Neural progenitor cell (in vitro differentiated cells): ENCODE data around the gene CBFA2T2. TPM values are rescaled to one million over a fixed set of nuclear protein-coding genes. Genes with fewer than 3 reads are reported as not detected.

Experiments used
- DNase-seq: peaks from one replicate; pipeline ENCODE4 v3.0.0-alpha.2; 2016; ENCODE audit warnings: low spot score
- H2AFZ ChIP-seq: fragments of 200-600 bp; sonication (generic); replicated peaks from 2 replicates; pipeline ENCODE4 v1.6.1; 2016; ENCODE audit warnings: antibody characterized with exemption
- H3F3A ChIP-seq: fragments of 200-600 bp; sonication (generic); 2 replicates; pipeline ENCODE4 v1.6.1; 2016; ENCODE audit warnings: antibody characterized with exemption, low read depth
- H3K27ac ChIP-seq: fragments of 200-600 bp; sonication (generic); 2 replicates; pipeline ENCODE4 v1.5.1; 2016; ENCODE audit warnings: mild to moderate bottlenecking
- H3K27me3 ChIP-seq: fragments of 200-600 bp; sonication (generic); 2 replicates; pipeline ENCODE4 v1.6.1; 2016; ENCODE audit warnings: mild to moderate bottlenecking, moderate library complexity
- H3K36me3 ChIP-seq: fragments of 200-600 bp; sonication (generic); 2 replicates; pipeline ENCODE4 v1.5.1; 2016
- H3K4me1 ChIP-seq: fragments of 200-600 bp; sonication (generic); 2 replicates; pipeline ENCODE4 v1.6.1; 2016; ENCODE audit warnings: mixed run types
- H3K4me2 ChIP-seq: fragments of 200-600 bp; sonication (generic); 2 replicates; pipeline ENCODE4 v1.6.1; 2016
- H3K4me3 ChIP-seq: fragments of 200-600 bp; sonication (generic); 2 replicates; pipeline ENCODE4 v1.5.1; 2016
- H3K79me2 ChIP-seq: fragments of 200-600 bp; sonication (generic); 2 replicates; pipeline ENCODE4 v1.6.1; 2016; ENCODE audit warnings: low read depth
- H3K9ac ChIP-seq: fragments of 200-600 bp; sonication (generic); 2 replicates; pipeline ENCODE4 v1.6.1; 2016
- H3K9me3 ChIP-seq: fragments of 200-600 bp; sonication (generic); 2 replicates; pipeline ENCODE4 v1.5.1; 2016; ENCODE audit warnings: low read depth
- H4K20me1 ChIP-seq: fragments of 200-600 bp; sonication (generic); 2 replicates; pipeline ENCODE4 v1.6.1; 2016; ENCODE audit warnings: low read depth
- H3K27ac Mint-ChIP-seq: 3 replicates; pipeline ENCODE4 v1.8.0; 2021; ENCODE audit warnings: mixed read lengths
- H3K27me3 Mint-ChIP-seq: 2 replicates; pipeline ENCODE4 v1.8.0; 2022; ENCODE audit warnings: low read depth, mild to moderate bottlenecking, inconsistent platforms, moderate library complexity, mixed read lengths; ENCODE audit not compliant: insufficient read depth
- H3K36me3 Mint-ChIP-seq: 3 replicates; pipeline ENCODE4 v1.8.0; 2021; ENCODE audit warnings: mixed read lengths
- H3K4me1 Mint-ChIP-seq: 3 replicates; pipeline ENCODE4 v1.8.0; 2021; ENCODE audit warnings: mixed read lengths
- H3K4me3 Mint-ChIP-seq: 3 replicates; pipeline ENCODE4 v1.8.0; 2021; ENCODE audit warnings: mild to moderate bottlenecking, moderate library complexity, mixed read lengths
- H3K9me3 Mint-ChIP-seq: 3 replicates; pipeline ENCODE4 v1.8.0; 2020; ENCODE audit warnings: mixed read lengths
- EZH2 ChIP-seq: fragments of 200-600 bp; sonication (generic); IDR thresholded peaks from 2 replicates; pipeline ENCODE4 v1.6.1; 2017; ENCODE audit warnings: antibody characterized with exemption, mild to moderate bottlenecking, moderate library complexity
- EZH2phosphoT487 ChIP-seq: fragments of 200-600 bp; sonication (generic); IDR thresholded peaks from 2 replicates; pipeline ENCODE4 v1.6.1; 2017; ENCODE audit warnings: antibody characterized with exemption
- total RNA-seq: library from RNA; depleted of rRNA; stranded (reverse); fragments of >200 nt; gene quantifications from 2 replicates; pipeline ENCODE4 v1.2.3, GENCODE V29; 2015; ENCODE audit warnings: low replicate concordance
- TF ChIP-seq, protein P1 (sequence below): fragments of 200-600 bp; sonication (generic); IDR thresholded peaks from 2 replicates; pipeline ENCODE4 v1.5.1; 2017; ENCODE audit warnings: antibody characterized with exemption, mild to moderate bottlenecking

CBFA2T2 gene
- total RNA-seq, 1 donor from 2014 or later: 11.9 TPM

DNA sequence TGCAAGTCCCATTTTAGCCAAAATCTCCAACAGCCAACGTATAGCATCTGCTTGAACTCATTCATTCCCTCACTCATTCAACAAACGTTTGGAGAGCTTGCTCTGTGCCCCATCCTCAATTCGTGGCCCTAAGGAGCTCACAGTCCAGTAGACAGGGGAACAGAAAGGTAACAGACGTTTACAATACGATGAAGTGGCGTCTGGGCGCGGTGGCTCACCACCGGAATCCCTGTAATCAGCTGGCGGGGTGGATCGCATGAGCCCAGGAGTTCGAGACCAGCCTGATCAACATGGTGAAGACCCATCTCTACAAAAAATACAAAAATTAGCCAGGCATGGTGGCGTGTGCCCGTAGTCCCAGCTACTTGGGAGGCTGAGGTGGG, 197.1 kb downstream of the CBFA2T2 start:
- H3K27ac ChIP-seq: no peak overlapping the region
- H3K27me3 Mint-ChIP-seq: peaks cover 4% of the 10 kb centered on the region
- H3K27me3 ChIP-seq: no peaks in the 10 kb centered on the region
- H3K36me3 Mint-ChIP-seq: no peaks in the 10 kb centered on the region
- no peak overlapping the region for H3K9ac ChIP-seq
- H3K4me3 ChIP-seq: peak overlapping the region; percentile 35
- H3K4me3 Mint-ChIP-seq: peak overlapping the region; percentile 82
- H3K27ac Mint-ChIP-seq: peak overlapping the region; percentile 80
- H3K36me3 ChIP-seq: no peaks in the 10 kb centered on the region
- peak overlapping the region; percentile 73 for H2AFZ ChIP-seq
- no peaks in the 10 kb centered on the region for H3K9me3 ChIP-seq
- peaks cover 18% of the 10 kb centered on the region for H3F3A ChIP-seq
- H3K9me3 Mint-ChIP-seq: no peaks in the 10 kb centered on the region
- peak overlapping the region; percentile 77 for H3K4me2 ChIP-seq
- peaks cover 37% of the 10 kb centered on the region for H3K79me2 ChIP-seq
- peaks cover 37% of the 10 kb centered on the region for H4K20me1 ChIP-seq
- no peak for TF ChIP-seq EZH2phosphoT487
- no peak for TF ChIP-seq EZH2
- TF ChIP-seq, protein P1, sequence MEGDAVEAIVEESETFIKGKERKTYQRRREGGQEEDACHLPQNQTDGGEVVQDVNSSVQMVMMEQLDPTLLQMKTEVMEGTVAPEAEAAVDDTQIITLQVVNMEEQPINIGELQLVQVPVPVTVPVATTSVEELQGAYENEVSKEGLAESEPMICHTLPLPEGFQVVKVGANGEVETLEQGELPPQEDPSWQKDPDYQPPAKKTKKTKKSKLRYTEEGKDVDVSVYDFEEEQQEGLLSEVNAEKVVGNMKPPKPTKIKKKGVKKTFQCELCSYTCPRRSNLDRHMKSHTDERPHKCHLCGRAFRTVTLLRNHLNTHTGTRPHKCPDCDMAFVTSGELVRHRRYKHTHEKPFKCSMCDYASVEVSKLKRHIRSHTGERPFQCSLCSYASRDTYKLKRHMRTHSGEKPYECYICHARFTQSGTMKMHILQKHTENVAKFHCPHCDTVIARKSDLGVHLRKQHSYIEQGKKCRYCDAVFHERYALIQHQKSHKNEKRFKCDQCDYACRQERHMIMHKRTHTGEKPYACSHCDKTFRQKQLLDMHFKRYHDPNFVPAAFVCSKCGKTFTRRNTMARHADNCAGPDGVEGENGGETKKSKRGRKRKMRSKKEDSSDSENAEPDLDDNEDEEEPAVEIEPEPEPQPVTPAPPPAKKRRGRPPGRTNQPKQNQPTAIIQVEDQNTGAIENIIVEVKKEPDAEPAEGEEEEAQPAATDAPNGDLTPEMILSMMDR: no peak
- DNase-seq: no peak
- peaks cover 29% of the 10 kb centered on the region for H3K4me1 Mint-ChIP-seq
- peaks cover 20% of the 10 kb centered on the region for H3K4me1 ChIP-seq

DNA sequence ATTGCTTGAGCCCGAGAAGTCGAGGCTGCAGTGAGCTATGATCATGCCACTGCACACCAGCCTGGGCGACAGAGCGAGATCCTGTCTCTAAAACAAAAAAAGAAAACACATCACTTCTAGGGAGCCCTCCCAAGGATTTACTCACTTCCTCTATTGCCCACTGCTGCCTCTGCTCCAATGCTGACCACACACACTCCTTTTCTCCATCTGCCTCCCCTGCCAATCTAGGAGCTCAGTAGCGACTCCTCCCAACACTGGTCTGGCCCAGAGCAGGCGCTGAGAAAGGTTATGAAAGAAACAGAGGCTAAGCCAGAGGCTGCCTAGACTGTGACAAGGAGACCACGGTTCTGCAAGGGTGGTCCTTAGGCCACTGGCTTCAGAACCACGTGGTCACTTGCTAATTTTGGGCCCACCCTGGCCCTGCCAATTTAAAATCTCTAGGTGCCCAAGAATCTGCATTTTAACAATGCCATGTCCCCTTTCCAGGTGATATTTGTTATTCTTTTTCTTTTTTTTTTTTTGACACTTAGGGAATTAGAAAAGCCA, 197.5 kb downstream of the CBFA2T2 start:
- Histone ChIP-seq H3K36me3 (no peaks in the 10 kb centered on the region), H3F3A (peaks cover 18% of the 10 kb centered on the region), H3K4me2 (no peak overlapping the region), H3K79me2 (peaks cover 32% of the 10 kb centered on the region), H3K27me3 (no peaks in the 10 kb centered on the region), H3K9me3 (no peaks in the 10 kb centered on the region), H3K9ac (no peak overlapping the region), H3K4me1 (peaks cover 20% of the 10 kb centered on the region), H3K4me3 (no peak overlapping the region), H4K20me1 (peaks cover 32% of the 10 kb centered on the region), H3K27ac (no peak overlapping the region), H2AFZ (no peak overlapping the region)
- TF ChIP-seq EZH2phosphoT487 (no peak), EZH2 (no peak)
- TF ChIP-seq, protein P1: no peak
- Mint-ChIP-seq H3K4me3 (peak overlapping the region; percentile 82), H3K36me3 (no peaks in the 10 kb centered on the region), H3K4me1 (peaks cover 30% of the 10 kb centered on the region), H3K9me3 (no peaks in the 10 kb centered on the region), H3K27me3 (peaks cover 4% of the 10 kb centered on the region), H3K27ac (no peak overlapping the region)
- no peak for DNase-seq

DNA sequence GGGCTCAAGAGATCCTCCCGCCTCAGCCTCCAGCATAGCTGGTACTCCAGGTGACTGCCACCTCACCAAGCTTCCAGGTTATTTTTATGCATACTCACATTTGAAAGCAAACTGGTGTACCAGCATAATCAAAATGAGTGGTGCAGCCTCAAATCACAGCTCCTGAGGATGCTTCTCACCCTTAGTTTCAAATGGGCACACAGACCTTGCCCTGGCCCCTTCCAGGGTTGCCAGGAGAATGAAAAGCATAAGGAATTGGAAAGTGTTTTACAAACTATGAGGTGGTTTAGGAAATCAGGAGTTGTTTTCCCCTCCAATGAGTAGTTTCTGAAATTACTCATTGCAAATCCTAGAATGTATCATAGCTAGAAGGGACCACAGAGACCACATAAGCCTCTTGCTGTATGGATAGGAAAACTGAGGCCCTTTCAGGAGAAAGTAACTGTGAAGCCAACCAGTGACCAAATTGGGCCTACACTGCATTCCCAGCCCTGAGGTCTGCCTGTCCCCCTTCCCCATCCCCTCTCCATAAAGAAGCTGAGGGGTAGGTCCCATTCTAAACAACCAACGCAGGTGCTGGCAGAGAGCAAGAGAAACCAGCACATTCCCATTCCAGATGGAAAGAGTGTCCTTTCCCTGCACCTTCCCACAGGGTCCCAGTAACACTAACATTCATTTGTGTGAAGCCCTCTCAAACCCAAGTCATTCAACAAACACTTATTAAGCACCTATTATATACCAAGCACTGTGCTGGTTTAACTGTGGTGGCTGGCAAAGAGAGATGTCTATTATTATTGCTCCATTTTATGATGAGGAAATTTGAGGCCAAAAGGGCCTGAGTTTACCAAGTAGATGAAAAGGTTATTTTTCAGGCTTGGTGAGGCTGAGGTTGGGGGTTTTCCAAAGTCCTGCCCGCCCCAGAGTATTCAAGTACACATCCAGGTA, 198.4 kb downstream of the CBFA2T2 start:
- DNase-seq: no peak
- H3K36me3 Mint-ChIP-seq: no peaks in the 10 kb centered on the region
- TF ChIP-seq, protein P1: no peak
- TF ChIP-seq EZH2 (no peak), EZH2phosphoT487 (no peak)
- no peak overlapping the region for H3K27ac Mint-ChIP-seq
- H3K4me1 Mint-ChIP-seq: peaks cover 28% of the 10 kb centered on the region
- H3K79me2 ChIP-seq: peaks cover 24% of the 10 kb centered on the region
- no peak overlapping the region for H3K27ac ChIP-seq
- no peaks in the 10 kb centered on the region for H3K9me3 ChIP-seq
- no peaks in the 10 kb centered on the region for H3K36me3 ChIP-seq
- H3K9me3 Mint-ChIP-seq: no peaks in the 10 kb centered on the region
- peaks cover 5% of the 10 kb centered on the region for H3K27me3 Mint-ChIP-seq
- no peak overlapping the region for H3K4me3 ChIP-seq
- no peak overlapping the region for H2AFZ ChIP-seq
- H3K4me3 Mint-ChIP-seq: no peak overlapping the region
- H3K4me1 ChIP-seq: peaks cover 25% of the 10 kb centered on the region
- peaks cover 24% of the 10 kb centered on the region for H3F3A ChIP-seq
- peaks cover 24% of the 10 kb centered on the region for H4K20me1 ChIP-seq
- H3K27me3 ChIP-seq: no peaks in the 10 kb centered on the region
- H3K9ac ChIP-seq: no peak overlapping the region
- H3K4me2 ChIP-seq: no peak overlapping the region
